Astrocyte (in vitro differentiated cells and primary cell): Measurements from ENCODE around the gene GMDS. TPM values are rescaled to one million over a fixed set of nuclear protein-coding genes. Genes with fewer than 3 reads are reported as not detected.

Source experiments
- DNase-seq: peaks from one replicate; pipeline ENCODE4 v3.0.0-alpha.2; 2010; ENCODE audit warnings: low read depth
- FAIRE-seq: peaks from 2 replicates; lab custom pipeline; 2011; peaks lifted over from hg19 to GRCh38; lab: Jason Lieb, UNC
- H2AFZ ChIP-seq: 2 replicates; pipeline ENCODE4 v1.6.0; 2012; ENCODE audit warnings: low read depth, low read length, inconsistent platforms
- H3K27ac ChIP-seq: 2 replicates; pipeline ENCODE4 v1.5.1; 2011; ENCODE audit warnings: low read depth, low read length, inconsistent platforms
- H3K27me3 ChIP-seq: 2 replicates; pipeline ENCODE4 v1.6.0; 2011; ENCODE audit warnings: low read length, inconsistent platforms; ENCODE audit not compliant: insufficient read depth
- H3K36me3 ChIP-seq: 2 replicates; pipeline ENCODE4 v1.5.1; 2011; ENCODE audit warnings: low read length, inconsistent platforms; ENCODE audit not compliant: insufficient read depth
- H3K4me1 ChIP-seq: 2 replicates; pipeline ENCODE4 v1.5.1; 2011; ENCODE audit warnings: low read length, inconsistent platforms; ENCODE audit not compliant: insufficient read depth
- H3K4me2 ChIP-seq: 2 replicates; pipeline ENCODE4 v1.6.0; 2012; ENCODE audit warnings: low read length, inconsistent platforms
- H3K4me3 ChIP-seq: 2 replicates; pipeline ENCODE4 v1.5.1; 2011; ENCODE audit warnings: low read depth, mild to moderate bottlenecking, low read length, inconsistent platforms; ENCODE audit not compliant: insufficient read depth
- H3K79me2 ChIP-seq: 2 replicates; pipeline ENCODE4 v1.6.0; 2012; ENCODE audit warnings: mild to moderate bottlenecking, low read length, inconsistent platforms; ENCODE audit not compliant: insufficient read depth
- H3K9ac ChIP-seq: 2 replicates; pipeline ENCODE4 v1.6.0; 2012; ENCODE audit warnings: mild to moderate bottlenecking, low read length, inconsistent platforms
- H3K9me3 ChIP-seq: 2 replicates; pipeline ENCODE4 v1.5.1; 2012; ENCODE audit warnings: low read depth, mild to moderate bottlenecking, low read length, inconsistent platforms; ENCODE audit not compliant: insufficient read depth
- H4K20me1 ChIP-seq: 2 replicates; pipeline ENCODE4 v1.6.0; 2012; ENCODE audit warnings: low read length, inconsistent platforms; ENCODE audit not compliant: insufficient read depth
- H3K27ac Mint-ChIP-seq: one replicate; pipeline ENCODE4 v1.8.0; 2021; ENCODE audit warnings: mild to moderate bottlenecking, mixed read lengths; ENCODE audit not compliant: unreplicated experiment
- H3K27me3 Mint-ChIP-seq: one replicate; pipeline ENCODE4 v1.8.0; 2021; ENCODE audit warnings: low read depth, mixed read lengths; ENCODE audit not compliant: unreplicated experiment
- H3K36me3 Mint-ChIP-seq: one replicate; pipeline ENCODE4 v1.8.0; 2021; ENCODE audit warnings: low read depth, mixed read lengths; ENCODE audit not compliant: unreplicated experiment
- H3K4me1 Mint-ChIP-seq: one replicate; pipeline ENCODE4 v1.8.0; 2021; ENCODE audit warnings: low read depth, mixed read lengths; ENCODE audit not compliant: unreplicated experiment
- H3K4me3 Mint-ChIP-seq: one replicate; pipeline ENCODE4 v1.8.0; 2021; ENCODE audit warnings: mild to moderate bottlenecking, moderate library complexity, mixed read lengths; ENCODE audit not compliant: unreplicated experiment
- H3K9me3 Mint-ChIP-seq: one replicate; pipeline ENCODE4 v1.8.0; 2021; ENCODE audit warnings: mild to moderate bottlenecking, mixed read lengths; ENCODE audit not compliant: unreplicated experiment
- CTCF ChIP-seq: IDR thresholded peaks from 2 replicates; pipeline ENCODE4 v1.5.1; 2011; ENCODE audit warnings: low read depth, mild to moderate bottlenecking, inconsistent platforms, low read length, moderate library complexity; ENCODE audit not compliant: insufficient read depth
- EZH2 ChIP-seq: IDR thresholded peaks from 2 replicates; pipeline ENCODE4 v1.6.1; 2012; ENCODE audit warnings: mild to moderate bottlenecking, low read length, inconsistent platforms; ENCODE audit not compliant: insufficient read depth
- total RNA-seq: library from RNA; stranded (reverse); gene quantifications from 2 replicates; pipeline ENCODE4 v1.2.1, GENCODE V29; 2021

The GMDS gene
- total RNA-seq, 1 donor from 2014 or later: 9.4 TPM

GRCh38 chr6:1787894-1788293 lies 457.5 kb downstream of the GMDS start:
- no peak overlapping the region for H3K4me3 Mint-ChIP-seq
- H3K36me3 ChIP-seq: no peaks in the 10 kb centered on the region
- peak overlapping the region; percentile 39 for H3K4me2 ChIP-seq
- no peaks in the 10 kb centered on the region for H3K27me3 Mint-ChIP-seq
- H3K27me3 ChIP-seq: no peaks in the 10 kb centered on the region
- no peaks in the 10 kb centered on the region for H3K36me3 Mint-ChIP-seq
- no peak overlapping the region for H3K27ac Mint-ChIP-seq
- H3K4me1 Mint-ChIP-seq: peaks cover 10% of the 10 kb centered on the region
- H3K9me3 Mint-ChIP-seq: no peaks in the 10 kb centered on the region
- H2AFZ ChIP-seq: no peak overlapping the region
- H3K79me2 ChIP-seq: no peaks in the 10 kb centered on the region
- peaks cover 15% of the 10 kb centered on the region for H3K4me1 ChIP-seq
- FAIRE-seq: no peak
- H3K9me3 ChIP-seq: no peaks in the 10 kb centered on the region
- TF ChIP-seq CTCF (no peak), EZH2 (no peak)
- peak; percentile 84 for DNase-seq
- H3K27ac ChIP-seq: no peak overlapping the region
- H3K4me3 ChIP-seq: no peak overlapping the region
- H3K9ac ChIP-seq: no peak overlapping the region
- no peaks in the 10 kb centered on the region for H4K20me1 ChIP-seq

- Mint-ChIP-seq H3K9me3 (no peaks in the 10 kb centered on the region), H3K27ac (no peak overlapping the region), H3K27me3 (no peaks in the 10 kb centered on the region), H3K4me1 (peaks cover 10% of the 10 kb centered on the region), H3K36me3 (no peaks in the 10 kb centered on the region), H3K4me3 (no peak overlapping the region)
- H3K79me2 ChIP-seq: no peaks in the 10 kb centered on the region
- H3K27ac ChIP-seq: no peak overlapping the region
- no peak overlapping the region for H3K4me2 ChIP-seq
- no peaks in the 10 kb centered on the region for H3K27me3 ChIP-seq
- peaks cover 15% of the 10 kb centered on the region for H3K4me1 ChIP-seq
- no peak for FAIRE-seq
- no peaks in the 10 kb centered on the region for H3K9me3 ChIP-seq
- no peak overlapping the region for H3K4me3 ChIP-seq
- no peak overlapping the region for H2AFZ ChIP-seq
- no peak for TF ChIP-seq CTCF
- no peak for TF ChIP-seq EZH2
- no peaks in the 10 kb centered on the region for H4K20me1 ChIP-seq
- no peaks in the 10 kb centered on the region for H3K36me3 ChIP-seq
- DNase-seq: no peak
- no peak overlapping the region for H3K9ac ChIP-seq
These were observed 458.7 kb downstream of the GMDS start for GRCh38 chr6:1786455-1787453.
